ENCODE data around the gene ETF1.
"Not testable (repeated sequence)": the region's sequence is repeated elsewhere in the genome, so short reads cannot be mapped to it uniquely, and the experiment has no call there.

ETF1 gene

GRCh38 chr5:138476918-138477317 is 66.1 kb downstream of the ETF1 start:
- no peaks in the 10 kb centered on the region for H3K27me3 ChIP-seq (ENCODE audit: low read depth, low read length)
- no peak overlapping the region for H3K4me3 ChIP-seq (ENCODE audit: low read depth in 1 of 2, low read length in 2 of 2)

GRCh38 chr5:138473151-138473550 is 69.9 kb downstream of the ETF1 start:
- H3K9me3 ChIP-seq (ENCODE audit: control insufficient read depth in 1 of 2, low read length in 2 of 2); H3K4me1 ChIP-seq (ENCODE audit: control insufficient read depth in 1 of 2, insufficient read depth in 2 of 2, low read length in 2 of 2); H3K27me3 ChIP-seq (ENCODE audit: low read depth, low read length); H3K27ac ChIP-seq (ENCODE audit: low read length); H3K4me3 ChIP-seq (ENCODE audit: low read depth in 1 of 2, low read length in 2 of 2); H3K36me3 ChIP-seq (ENCODE audit: control insufficient read depth in 1 of 2, insufficient read depth in 2 of 2, low read length in 2 of 2): not testable (repeated sequence)

More at GRCh38 chr5:138476918-138477317, 66.1 kb downstream of the ETF1 start:
- Histone ChIP-seq H3K36me3 (ENCODE audit: control insufficient read depth in 1 of 2, insufficient read depth in 2 of 2, low read length in 2 of 2) (no peaks in the 10 kb centered on the region), H3K9me3 (ENCODE audit: control insufficient read depth in 1 of 2, low read length in 2 of 2) (no peaks in the 10 kb centered on the region), H3K27ac (ENCODE audit: low read length) (no peak overlapping the region), H3K4me1 (ENCODE audit: control insufficient read depth in 1 of 2, insufficient read depth in 2 of 2, low read length in 2 of 2) (no peaks in the 10 kb centered on the region)

GRCh38 chr5:138472353-138472752 is 70.7 kb downstream of the ETF1 start:
- Histone ChIP-seq H3K27ac (ENCODE audit: low read length) (no peak overlapping the region), H3K4me1 (ENCODE audit: control insufficient read depth in 1 of 2, insufficient read depth in 2 of 2, low read length in 2 of 2) (peaks cover 0 to 3% of the 10 kb centered on the region in 2 donors), H3K9me3 (ENCODE audit: control insufficient read depth in 1 of 2, low read length in 2 of 2) (no peaks in the 10 kb centered on the region), H3K27me3 (ENCODE audit: low read depth, low read length) (no peaks in the 10 kb centered on the region), H3K36me3 (ENCODE audit: control insufficient read depth in 1 of 2, insufficient read depth in 2 of 2, low read length in 2 of 2) (peaks cover 10% of the 10 kb centered on the region in 2 donors), H3K4me3 (ENCODE audit: low read depth in 1 of 2, low read length in 2 of 2) (no peak overlapping the region)

GRCh38 chr5:138471052-138471361 is 72.0 kb downstream of the ETF1 start:
- Histone ChIP-seq H3K4me3 (ENCODE audit: low read depth in 1 of 2, low read length in 2 of 2) (no peak overlapping the region), H3K27ac (ENCODE audit: low read length) (no peak overlapping the region), H3K27me3 (ENCODE audit: low read depth, low read length) (no peaks in the 10 kb centered on the region), H3K4me1 (ENCODE audit: control insufficient read depth in 1 of 2, insufficient read depth in 2 of 2, low read length in 2 of 2) (peaks cover 0 to 11% of the 10 kb centered on the region in 2 donors), H3K36me3 (ENCODE audit: control insufficient read depth in 1 of 2, insufficient read depth in 2 of 2, low read length in 2 of 2) (peaks cover 12 to 15% of the 10 kb centered on the region in 2 donors), H3K9me3 (ENCODE audit: control insufficient read depth in 1 of 2, low read length in 2 of 2) (no peaks in the 10 kb centered on the region)

GRCh38 chr5:138470322-138471051 is 72.5 kb downstream of the ETF1 start:
- no peaks in the 10 kb centered on the region for H3K9me3 ChIP-seq (ENCODE audit: control insufficient read depth in 1 of 2, low read length in 2 of 2)
- H3K27ac ChIP-seq (ENCODE audit: low read length), result no peak overlapping the region
- no peaks in the 10 kb centered on the region for H3K27me3 ChIP-seq (ENCODE audit: low read depth, low read length)
- peaks cover 12 to 15% of the 10 kb centered on the region in 2 donors for H3K36me3 ChIP-seq (ENCODE audit: control insufficient read depth in 1 of 2, insufficient read depth in 2 of 2, low read length in 2 of 2)
- peaks cover 0 to 11% of the 10 kb centered on the region in 2 donors for H3K4me1 ChIP-seq (ENCODE audit: control insufficient read depth in 1 of 2, insufficient read depth in 2 of 2, low read length in 2 of 2)
- H3K4me3 ChIP-seq (ENCODE audit: low read depth in 1 of 2, low read length in 2 of 2), result no peak overlapping the region

GRCh38 chr5:138469540-138470321 is 73.3 kb downstream of the ETF1 start:
- Histone ChIP-seq H3K27ac (ENCODE audit: low read length) (no peak overlapping the region), H3K4me1 (ENCODE audit: control insufficient read depth in 1 of 2, insufficient read depth in 2 of 2, low read length in 2 of 2) (peaks cover 0 to 11% of the 10 kb centered on the region in 2 donors), H3K9me3 (ENCODE audit: control insufficient read depth in 1 of 2, low read length in 2 of 2) (no peaks in the 10 kb centered on the region), H3K36me3 (ENCODE audit: control insufficient read depth in 1 of 2, insufficient read depth in 2 of 2, low read length in 2 of 2) (peaks cover 12 to 21% of the 10 kb centered on the region in 2 donors), H3K4me3 (ENCODE audit: low read depth in 1 of 2, low read length in 2 of 2) (no peak overlapping the region), H3K27me3 (ENCODE audit: low read depth, low read length) (no peaks in the 10 kb centered on the region)

- peaks cover 12 to 27% of the 10 kb centered on the region in 2 donors for H3K36me3 ChIP-seq (ENCODE audit: control insufficient read depth in 1 of 2, insufficient read depth in 2 of 2, low read length in 2 of 2)
- no peaks in the 10 kb centered on the region for H3K9me3 ChIP-seq (ENCODE audit: control insufficient read depth in 1 of 2, low read length in 2 of 2)
- no peak overlapping the region for H3K27ac ChIP-seq (ENCODE audit: low read length)
- H3K27me3 ChIP-seq (ENCODE audit: low read depth, low read length), result no peaks in the 10 kb centered on the region
- peak overlapping the region in 1 of 2 donors; percentile 97 for H3K4me3 ChIP-seq (ENCODE audit: low read depth in 1 of 2, low read length in 2 of 2)
- H3K4me1 ChIP-seq (ENCODE audit: control insufficient read depth in 1 of 2, insufficient read depth in 2 of 2, low read length in 2 of 2), result peaks cover 0 to 11% of the 10 kb centered on the region in 2 donors
Measured at GRCh38 chr5:138468966-138469539, 74.0 kb downstream of the ETF1 start.

- Histone ChIP-seq H3K36me3 (ENCODE audit: control insufficient read depth in 1 of 2, insufficient read depth in 2 of 2, low read length in 2 of 2) (peaks cover 12 to 27% of the 10 kb centered on the region in 2 donors), H3K27me3 (ENCODE audit: low read depth, low read length) (no peaks in the 10 kb centered on the region), H3K9me3 (ENCODE audit: control insufficient read depth in 1 of 2, low read length in 2 of 2) (no peaks in the 10 kb centered on the region), H3K4me1 (ENCODE audit: control insufficient read depth in 1 of 2, insufficient read depth in 2 of 2, low read length in 2 of 2) (peaks cover 0 to 12% of the 10 kb centered on the region in 2 donors), H3K4me3 (ENCODE audit: low read depth in 1 of 2, low read length in 2 of 2) (peak overlapping the region; percentile 84 to 97), H3K27ac (ENCODE audit: low read length) (no peak overlapping the region)
Measured at GRCh38 chr5:138468133-138468965, 74.7 kb downstream of the ETF1 start.

- no peak overlapping the region for H3K27ac ChIP-seq (ENCODE audit: low read length)
- peaks cover 0 to 15% of the 10 kb centered on the region in 2 donors for H3K4me1 ChIP-seq (ENCODE audit: control insufficient read depth in 1 of 2, insufficient read depth in 2 of 2, low read length in 2 of 2)
- H3K4me3 ChIP-seq (ENCODE audit: low read depth in 1 of 2, low read length in 2 of 2), result peak overlapping the region; percentile 84 to 97
- no peaks in the 10 kb centered on the region for H3K27me3 ChIP-seq (ENCODE audit: low read depth, low read length)
- H3K36me3 ChIP-seq (ENCODE audit: control insufficient read depth in 1 of 2, insufficient read depth in 2 of 2, low read length in 2 of 2), result peaks cover 12 to 27% of the 10 kb centered on the region in 2 donors
- H3K9me3 ChIP-seq (ENCODE audit: control insufficient read depth in 1 of 2, low read length in 2 of 2), result no peaks in the 10 kb centered on the region
Measured at GRCh38 chr5:138467711-138468132, 75.3 kb downstream of the ETF1 start.

- Histone ChIP-seq H3K4me1 (ENCODE audit: control insufficient read depth in 1 of 2, insufficient read depth in 2 of 2, low read length in 2 of 2) (peaks cover 0 to 15% of the 10 kb centered on the region in 2 donors), H3K27me3 (ENCODE audit: low read depth, low read length) (no peaks in the 10 kb centered on the region), H3K27ac (ENCODE audit: low read length) (no peak overlapping the region), H3K4me3 (ENCODE audit: low read depth in 1 of 2, low read length in 2 of 2) (peak overlapping the region; percentile 84 to 97), H3K36me3 (ENCODE audit: control insufficient read depth in 1 of 2, insufficient read depth in 2 of 2, low read length in 2 of 2) (peaks cover 12 to 27% of the 10 kb centered on the region in 2 donors), H3K9me3 (ENCODE audit: control insufficient read depth in 1 of 2, low read length in 2 of 2) (no peaks in the 10 kb centered on the region)
Measured at GRCh38 chr5:138466900-138467710, 75.9 kb downstream of the ETF1 start.
